ENCODE results near the gene MTREX.

- TF ChIP-seq CTCF (optimal IDR thresholded peaks at IDR 0.05 in 1 of 3, IDR thresholded peaks at IDR 0.05 in 1 of 3, conservative IDR thresholded peaks at IDR 0.05 in 1 of 3; ENCODE audit: extremely low read depth in 1 of 3, insufficient read depth in 2 of 3, low read length in 3 of 3): no peak
- no peak for TF ChIP-seq EZH2 (IDR thresholded peaks at IDR 0.05; ENCODE audit: low read length)
These were observed 162.1 kb downstream of the MTREX start for GRCh38 chr5:55469839-55470238.

Data from keratinocyte (primary cell).